ENCODE measurements around the gene DOK3. TPM values are rescaled to one million over a fixed set of nuclear protein-coding genes. Genes with fewer than 3 reads are reported as not detected.

DOK3 gene
- total and polyA plus RNA-seq, 7 donors = 3.0 to 20.2 (median 7.1) TPM

- WGBS, 2 donors = 90 to 92% methylated on average over 11 of the region's 11 CpGs
- Histone ChIP-seq H3K4me1 (peaks cover 0 to 44% (median 31%) of the 10 kb centered on the region in 4 donors), H3K9me3 (no peaks in the 10 kb centered on the region), H3K27me3 (no peaks in the 10 kb centered on the region), H3K27ac (no peak overlapping the region), H3K36me3 (peaks cover 0 to 35% (median 16%) of the 10 kb centered on the region in 4 donors), H3K4me3 (no peak overlapping the region)
- no peak for DNase-seq
- TF ChIP-seq POLR2A (IDR thresholded peaks at IDR 0.05) (no peak), EP300 (IDR thresholded peaks at IDR 0.05) (no peak), POLR2AphosphoS5 (IDR thresholded peaks at IDR 0.05) (no peak), CTCF (IDR thresholded peaks at IDR 0.05) (no peak)
- intact Hi-C loops (cut with DNase I) = no loop called here
Measured at GRCh38 chr5:177459357-177459756, 50.3 kb downstream of the DOK3 start.

- Histone ChIP-seq H3K36me3 (peaks cover 0 to 35% (median 16%) of the 10 kb centered on the region in 4 donors), H3K4me3 (no peak overlapping the region), H3K27ac (no peak overlapping the region), H3K4me1 (peaks cover 0 to 48% (median 35%) of the 10 kb centered on the region in 4 donors), H3K27me3 (no peaks in the 10 kb centered on the region), H3K9me3 (no peaks in the 10 kb centered on the region)
- peak; percentile 73 for DNase-seq
- intact Hi-C loops (cut with DNase I) = no loop called here
- TF ChIP-seq POLR2AphosphoS5 (IDR thresholded peaks at IDR 0.05) (no peak), EP300 (IDR thresholded peaks at IDR 0.05) (no peak), CTCF (IDR thresholded peaks at IDR 0.05) (no peak), POLR2A (IDR thresholded peaks at IDR 0.05) (no peak)
- WGBS, 2 donors = 92 to 93% methylated on average over 14 of the region's 14 CpGs
Measured at GRCh38 chr5:177458912-177459350, 50.7 kb downstream of the DOK3 start.

DNA sequence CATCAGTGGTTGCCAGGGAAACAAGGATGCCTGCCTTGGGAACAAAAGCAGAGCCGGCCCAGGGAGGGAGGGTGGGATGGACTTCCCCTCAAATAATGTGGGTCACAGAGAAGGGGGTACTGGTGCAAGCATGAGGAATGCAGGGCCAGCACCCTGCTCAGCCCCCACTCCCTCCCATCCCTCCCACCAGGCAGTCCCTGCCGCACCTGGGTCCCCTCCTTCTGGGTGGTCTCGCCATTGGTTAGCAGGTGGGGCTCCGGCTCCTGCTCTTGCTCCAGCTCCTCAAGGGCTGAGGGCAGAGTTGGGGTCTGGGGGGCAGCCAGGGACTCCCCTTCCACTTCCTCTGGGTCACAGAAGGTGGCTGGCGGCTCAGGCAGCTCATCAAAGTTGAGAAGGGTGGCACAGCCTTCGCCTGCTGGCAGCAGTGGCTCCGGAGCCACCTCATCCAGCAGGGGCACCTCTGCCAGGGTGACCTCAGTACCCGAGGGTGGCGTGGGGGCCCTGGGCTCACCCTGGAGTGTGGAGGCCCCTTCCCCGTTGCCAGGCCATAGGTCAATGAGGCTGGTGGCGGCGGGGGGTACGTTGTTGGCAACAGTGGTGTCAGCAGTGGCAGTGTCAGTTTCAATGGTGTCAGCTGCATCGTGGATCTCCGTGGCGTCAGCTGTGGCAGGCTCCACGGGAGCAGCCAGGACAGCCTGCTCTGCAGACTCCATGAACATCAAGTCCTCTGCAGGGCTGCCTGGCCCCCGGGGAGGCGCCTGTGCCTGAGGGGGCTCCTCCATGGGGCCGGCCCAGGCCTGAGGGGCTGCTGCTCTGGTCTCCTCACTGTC is 51.6 kb downstream of the DOK3 start:
- WGBS, 2 donors = 88 to 90% methylated on average over 20 of the region's 20 CpGs
- peak; percentile 69 for DNase-seq
- intact Hi-C loops (cut with DNase I) = loop anchor here (2.0 kb wide), 1 partner anchor 15 kb away; the partner anchor contains the start of gene DBN1
- Histone ChIP-seq H3K27ac (peak overlapping the region; percentile 45 to 82 (median 75)), H3K4me1 (peaks cover 0 to 55% (median 40%) of the 10 kb centered on the region in 4 donors), H3K27me3 (peaks cover 0 to 4% (median 0%) of the 10 kb centered on the region in 3 donors), H3K36me3 (peaks cover 0 to 35% (median 16%) of the 10 kb centered on the region in 4 donors), H3K9me3 (no peaks in the 10 kb centered on the region), H3K4me3 (no peak overlapping the region)
- TF ChIP-seq POLR2AphosphoS5 (IDR thresholded peaks at IDR 0.05) (no peak), CTCF (IDR thresholded peaks at IDR 0.05) (peak in 1 of 4 experiments; percentile 1)

- TF ChIP-seq CTCF (IDR thresholded peaks at IDR 0.05) = peak; percentile 50 to 73 (median 63)
- no peak for TF ChIP-seq EP300 (IDR thresholded peaks at IDR 0.05)
- 85 to 87% methylated on average over 24 of the region's 24 CpGs for WGBS, 2 donors
- peak; percentile 93 for DNase-seq
- H3K4me3 ChIP-seq = no peak overlapping the region
- peak overlapping the region; percentile 68 to 82 (median 75) for H3K27ac ChIP-seq
- peaks cover 0 to 12% (median 5%) of the 10 kb centered on the region in 3 donors for H3K27me3 ChIP-seq
- peaks cover 0 to 55% (median 40%) of the 10 kb centered on the region in 4 donors for H3K4me1 ChIP-seq
- H3K36me3 ChIP-seq = peaks cover 0 to 29% (median 16%) of the 10 kb centered on the region in 4 donors
- H3K9me3 ChIP-seq = no peaks in the 10 kb centered on the region
- intact Hi-C loops (cut with DNase I) = loop anchor here (1.0 to 2.0 kb wide), 2 partner anchors 16 to 39 kb away; partner anchors contain the start of gene DBN1
Measured at GRCh38 chr5:177456976-177457851, 52.4 kb downstream of the DOK3 start.
